Type B pancreatic cell (in vitro differentiated cells): ENCODE data around the gene SRGN. TPM values are rescaled to one million over a fixed set of nuclear protein-coding genes. Genes with fewer than 3 reads are reported as not detected.

Source experiments
- DNase-seq: peaks from one replicate; pipeline ENCODE4 v3.0.0; 2021; ENCODE audit warnings: mixed read lengths; ENCODE audit not compliant: unreplicated experiment; ENCODE audit errors: extremely low spot score
- H3K27ac Mint-ChIP-seq: 2 replicates; pipeline ENCODE4 v1.8.0; 2021; ENCODE audit warnings: mild to moderate bottlenecking, mixed read lengths
- H3K27me3 Mint-ChIP-seq: 2 replicates; pipeline ENCODE4 v1.8.0; 2021; ENCODE audit warnings: mixed read lengths
- H3K36me3 Mint-ChIP-seq: 2 replicates; pipeline ENCODE4 v1.8.0; 2021; ENCODE audit warnings: mixed read lengths
- H3K4me1 Mint-ChIP-seq: one replicate; pipeline ENCODE4 v1.8.0; 2021; ENCODE audit warnings: mixed read lengths; ENCODE audit not compliant: unreplicated experiment
- H3K4me3 Mint-ChIP-seq: 2 replicates; pipeline ENCODE4 v1.8.0; 2021; ENCODE audit warnings: mild to moderate bottlenecking, mixed read lengths
- H3K9me3 Mint-ChIP-seq: 2 replicates; pipeline ENCODE4 v1.8.0; 2021; ENCODE audit warnings: mixed read lengths
- CTCF ChIP-seq: fragments of 200-600 bp; sonication (generic); conservative IDR thresholded peaks from 2 replicates; pipeline ENCODE4 v1.5.0; 2021; ENCODE audit warnings: antibody characterized with exemption, mild to moderate bottlenecking
- total RNA-seq: library from RNA; stranded (reverse); gene quantifications from 2 replicates; pipeline ENCODE4 v1.2.1, GENCODE V29; 2021; ENCODE audit warnings: low replicate concordance

Gene SRGN
- total RNA-seq, 1 donor from 2014 or later: not detected

DNA sequence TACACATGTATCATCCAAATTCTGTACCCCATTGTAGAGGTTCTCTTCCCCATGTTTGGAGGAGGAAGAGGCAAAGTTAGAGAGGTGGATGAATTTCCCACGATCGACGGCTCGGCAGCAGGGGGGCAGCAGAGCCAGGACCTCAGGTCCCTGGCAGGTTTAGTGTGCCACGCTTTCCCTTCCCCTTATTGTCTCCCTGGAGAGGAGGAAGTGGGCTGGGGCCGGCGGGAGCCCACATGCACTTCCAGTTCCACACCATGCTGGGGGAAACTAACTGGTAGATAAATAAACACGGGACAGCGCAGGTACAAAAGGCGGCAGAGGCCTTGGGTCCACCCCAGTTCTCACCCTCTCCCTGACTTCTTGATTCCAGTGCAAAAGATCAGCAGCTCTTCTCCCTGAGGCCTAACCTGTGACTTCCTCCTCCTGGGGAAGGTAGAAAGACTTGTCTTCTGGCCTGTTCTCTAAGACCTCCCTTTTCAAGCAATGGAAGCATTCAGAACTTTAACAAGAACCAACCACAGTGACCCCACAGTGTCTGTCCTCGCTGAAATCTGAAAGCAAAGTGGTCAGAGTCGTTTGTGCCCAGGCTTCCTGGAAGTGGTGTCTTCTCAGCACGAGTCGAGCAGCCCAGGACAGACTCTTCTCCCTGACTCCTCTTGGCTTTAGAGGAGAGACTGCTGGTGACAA, 30.5 kb upstream of the SRGN start:
- DNase-seq: no peak
- H3K27ac Mint-ChIP-seq: no peak overlapping the region
- peaks cover 6% of the 10 kb centered on the region for H3K27me3 Mint-ChIP-seq
- no peaks in the 10 kb centered on the region for H3K36me3 Mint-ChIP-seq
- H3K4me3 Mint-ChIP-seq: no peak overlapping the region
- peaks cover 5% of the 10 kb centered on the region for H3K4me1 Mint-ChIP-seq
- no peaks in the 10 kb centered on the region for H3K9me3 Mint-ChIP-seq
- no peak for TF ChIP-seq CTCF

- DNase-seq: no peak
- Mint-ChIP-seq H3K4me3 (no peak overlapping the region), H3K36me3 (no peaks in the 10 kb centered on the region), H3K4me1 (peaks cover 5% of the 10 kb centered on the region), H3K27ac (no peak overlapping the region), H3K27me3 (peaks cover 6% of the 10 kb centered on the region), H3K9me3 (no peaks in the 10 kb centered on the region)
- no peak for TF ChIP-seq CTCF
Observed at GRCh38 chr10:69057951-69058297, 30.0 kb upstream of the SRGN start.

DNA sequence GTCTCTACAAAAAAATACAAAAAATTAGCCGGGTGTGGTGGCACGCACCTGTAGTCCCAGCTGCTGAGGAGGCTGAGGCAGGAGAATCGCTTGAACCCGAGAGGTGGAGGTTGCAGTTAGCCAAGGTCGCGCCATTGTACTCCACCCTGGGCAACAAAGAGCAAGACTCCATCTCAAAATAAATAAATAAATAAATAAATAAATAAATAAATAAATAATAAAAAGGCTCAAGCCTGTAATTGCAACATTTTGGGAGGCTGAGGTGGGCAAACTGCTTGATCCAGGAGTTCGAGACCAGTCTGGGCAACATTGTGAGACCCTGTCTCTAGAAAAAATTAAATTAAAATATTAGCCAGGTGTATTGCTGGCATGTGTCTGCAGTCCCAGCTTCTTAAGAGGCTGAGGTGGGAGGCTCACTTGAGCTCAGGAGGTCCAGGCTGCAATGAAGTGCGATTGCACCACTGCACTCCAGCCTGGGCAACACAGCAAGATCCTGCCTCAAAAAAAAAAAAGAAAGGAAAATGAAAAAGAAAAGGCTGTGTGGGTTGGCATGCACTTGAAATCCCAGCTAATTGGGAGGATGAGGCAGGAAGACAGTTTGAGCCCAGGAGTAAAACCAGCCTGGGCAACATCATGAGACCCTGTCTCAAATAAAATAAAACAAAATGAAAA, 27.6 kb upstream of the SRGN start:
- Mint-ChIP-seq H3K4me1 (peaks cover 5% of the 10 kb centered on the region), H3K4me3 (no peak overlapping the region), H3K36me3 (no peaks in the 10 kb centered on the region), H3K27me3 (peaks cover 11% of the 10 kb centered on the region), H3K9me3 (no peaks in the 10 kb centered on the region), H3K27ac (no peak overlapping the region)
- TF ChIP-seq CTCF: no peak
- no peak for DNase-seq

GRCh38 chr10:69061305-69062161, 26.4 kb upstream of the SRGN start:
- Mint-ChIP-seq H3K36me3 (no peaks in the 10 kb centered on the region), H3K9me3 (no peaks in the 10 kb centered on the region), H3K4me3 (no peak overlapping the region), H3K27ac (no peak overlapping the region), H3K4me1 (peaks cover 5% of the 10 kb centered on the region), H3K27me3 (peaks cover 11% of the 10 kb centered on the region)
- DNase-seq: no peak
- no peak for TF ChIP-seq CTCF

DNA sequence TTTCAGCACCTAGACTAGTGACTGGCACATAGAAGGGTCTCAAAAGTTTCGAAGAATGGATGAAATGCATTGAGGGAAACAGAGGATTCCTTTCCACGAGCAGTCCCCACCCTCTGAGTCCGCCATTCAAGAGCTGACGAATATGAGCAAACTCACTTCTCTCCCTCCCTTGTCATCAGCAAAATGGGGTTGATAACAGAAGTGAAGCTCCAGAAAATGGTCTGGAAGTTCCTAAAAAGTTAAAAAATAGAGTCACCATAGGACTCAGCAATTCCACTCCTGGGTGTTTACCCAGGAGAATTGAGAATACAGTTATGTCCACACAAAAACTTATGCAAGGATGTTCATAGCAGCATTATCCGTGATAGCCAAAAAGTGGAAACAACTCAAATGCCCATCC, 25.0 kb upstream of the SRGN start:
- Mint-ChIP-seq H3K4me3 (no peak overlapping the region), H3K4me1 (peaks cover 5% of the 10 kb centered on the region), H3K27ac (no peak overlapping the region), H3K36me3 (no peaks in the 10 kb centered on the region), H3K9me3 (no peaks in the 10 kb centered on the region), H3K27me3 (peaks cover 11% of the 10 kb centered on the region)
- no peak for TF ChIP-seq CTCF
- DNase-seq: no peak
